ENCODE measurements around the gene EIF4ENIF1. TPM values are rescaled to one million over a fixed set of nuclear protein-coding genes. Genes with fewer than 3 reads are reported as not detected.

EIF4ENIF1 gene
- total and polyA plus RNA-seq, 2 donors (not counting 3 experiments of a cell fraction or from before 2014, with no cell fraction given) = 22.8 to 38.7 TPM

- FAIRE-seq = no peak
- no peak overlapping the region for H3K27ac ChIP-seq (ENCODE audit: insufficient read depth, low read depth, low read length)
- H3K9me3 ChIP-seq (replicated peaks; ENCODE audit: control insufficient read depth, insufficient read depth, low read length) = no peaks in the 10 kb centered on the region
- H2AFZ ChIP-seq (ENCODE audit: low read depth, low read length) = no peak overlapping the region
- dilution Hi-C loops (cut with MboI; ENCODE audit: extremely low pct_ligation_motif_present, low sequenced_read_pairs) = no loop called here
- ChIA-PET CTCF (no interaction called here), POLR2A (no interaction called here)
- intact Hi-C loops (cut with micrococcal nuclease) = no loop called here
- peaks cover 73% of the 10 kb centered on the region for H3K79me2 ChIP-seq (ENCODE audit: control insufficient read depth, insufficient read depth, low read length)
- H3K27me3 ChIP-seq (ENCODE audit: control insufficient read depth in 2 of 2, insufficient read depth in 2 of 2, low read length in 2 of 2) = no peaks in the 10 kb centered on the region
- H3K4me3 ChIP-seq (replicated peaks in 1 of 3; ENCODE audit: insufficient read depth in 1 of 3, low read depth in 1 of 3, low read length in 3 of 3) = no peak overlapping the region
- peaks cover 2% of the 10 kb centered on the region for H4K20me1 ChIP-seq (replicated peaks; ENCODE audit: control insufficient read depth, extremely low read depth, insufficient read depth, low read length)
- H3K36me3 ChIP-seq (ENCODE audit: control insufficient read depth in 2 of 2, extremely low read depth in 1 of 2, insufficient read depth in 2 of 2, low read length in 2 of 2) = peaks cover 12 to 26% of the 10 kb centered on the region in 2 experiments
- no peaks in the 10 kb centered on the region for H3K9me1 ChIP-seq (replicated peaks; ENCODE audit: control insufficient read depth, extremely low read depth, insufficient read depth, low read length)
- no peaks in the 10 kb centered on the region for H3K4me1 ChIP-seq (ENCODE audit: control insufficient read depth, extremely low read depth, insufficient read depth, low read length)
- no peak overlapping the region for H3K4me2 ChIP-seq (ENCODE audit: insufficient read depth, low read length)
- no TSS peak for BruUV-seq (replicated peaks)
- no peak overlapping the region for H3K9ac ChIP-seq (replicated peaks; ENCODE audit: extremely low read depth, insufficient read depth, low read length)
- DNase-seq (ENCODE audit: low read depth, low spot score) = no peak
- TF ChIP-seq JUN (IDR thresholded peaks at IDR 0.05; ENCODE audit: borderline replicate concordance, insufficient read depth, insufficient read length, low read depth) (no peak), POLR2A (IDR thresholded peaks at IDR 0.05; ENCODE audit: low read depth, low read length) (no peak), FOS (IDR thresholded peaks at IDR 0.05; ENCODE audit: borderline replicate concordance, insufficient read depth, low read length) (no peak), MYC (IDR thresholded peaks at IDR 0.05; ENCODE audit: low read depth, low read length) (no peak), GATA2 (IDR thresholded peaks at IDR 0.05; ENCODE audit: insufficient read depth, insufficient read length, low read depth, low read length) (no peak), CTCF (IDR thresholded peaks at IDR 0.05; ENCODE audit: extremely low read depth in 1 of 2, insufficient read depth in 1 of 2, low read depth in 1 of 2, low read length in 2 of 2) (no peak), MAX (IDR thresholded peaks at IDR 0.05; ENCODE audit: insufficient read depth, insufficient read length) (no peak), POLR2AphosphoS5 (IDR thresholded peaks at IDR 0.05; ENCODE audit: insufficient read depth, low read depth, low read length) (no peak), EZH2 (IDR thresholded peaks at IDR 0.05; ENCODE audit: borderline replicate concordance, low read depth, low read length, severe bottlenecking) (no peak)
These were observed 8.5 kb downstream of the EIF4ENIF1 start for GRCh38 chr22:31481129-31481528.
